Inflammatory macrophage (primary cell): Measurements from ENCODE around the gene CPA5.

Experiments used
- DNase-seq, 2 donors: peaks; one replicate each; pipeline ENCODE4 v3.0.0-alpha.2; 2020 to 2022

Gene CPA5

GRCh38 chr7:130379532-130379920 lies 34.9 kb downstream of the CPA5 start:
- DNase-seq = no peak

GRCh38 chr7:130379921-130380860 lies 35.6 kb downstream of the CPA5 start, which contains the start of gene CPA1:
Gene CPA1, plus strand, starts transcription at chr7:130380494. Its CDS starts 27 bp downstream, at chr7:130380521.
- DNase-seq = no peak

- DNase-seq = no peak
Observed at GRCh38 chr7:130380861-130381455, 36.3 kb downstream of the CPA5 start.

GRCh38 chr7:130381468-130382312 lies 37.1 kb downstream of the CPA5 start:
- DNase-seq = no peak

- DNase-seq = no peak
Observed at GRCh38 chr7:130383187-130383980, 38.8 kb downstream of the CPA5 start.

- DNase-seq = peak; percentile 33 to 63
Observed at GRCh38 chr7:130384371-130384801, 39.8 kb downstream of the CPA5 start.

- DNase-seq = no peak
Observed at GRCh38 chr7:130384841-130385599, 40.4 kb downstream of the CPA5 start.

- no peak for DNase-seq
Observed at GRCh38 chr7:130385600-130386066, 41.0 kb downstream of the CPA5 start.

- no peak for DNase-seq
Observed at GRCh38 chr7:130386876-130387275, 42.3 kb downstream of the CPA5 start.

- no peak for DNase-seq
Observed at GRCh38 chr7:130387306-130387627, 42.7 kb downstream of the CPA5 start.

- DNase-seq = peak in 1 of 2 donors; percentile 15
Observed at GRCh38 chr7:130387628-130388403, 43.2 kb downstream of the CPA5 start.

- no peak for DNase-seq
Observed at GRCh38 chr7:130388671-130389070, 44.1 kb downstream of the CPA5 start.

GRCh38 chr7:130390486-130390885 lies 45.9 kb downstream of the CPA5 start:
- no peak for DNase-seq

GRCh38 chr7:130393101-130393561 lies 48.5 kb downstream of the CPA5 start:
- no peak for DNase-seq

- DNase-seq = peak; percentile 8 to 51
Observed at GRCh38 chr7:130393841-130394411, 49.3 kb downstream of the CPA5 start.

GRCh38 chr7:130394421-130395195 lies 50.0 kb downstream of the CPA5 start:
- no peak for DNase-seq

- no peak for DNase-seq
Observed at GRCh38 chr7:130395421-130395820, 50.8 kb downstream of the CPA5 start.

- DNase-seq = no peak
Observed at GRCh38 chr7:130396109-130396508, 51.5 kb downstream of the CPA5 start.
